ENCODE data around the gene TMEM86B. TPM values are rescaled to one million over a fixed set of nuclear protein-coding genes. Genes with fewer than 3 reads are reported as not detected.

Gene TMEM86B
- total and polyA plus RNA-seq, 2 experiments from 2014 or later = 1.1 to 3.2 TPM

DNA sequence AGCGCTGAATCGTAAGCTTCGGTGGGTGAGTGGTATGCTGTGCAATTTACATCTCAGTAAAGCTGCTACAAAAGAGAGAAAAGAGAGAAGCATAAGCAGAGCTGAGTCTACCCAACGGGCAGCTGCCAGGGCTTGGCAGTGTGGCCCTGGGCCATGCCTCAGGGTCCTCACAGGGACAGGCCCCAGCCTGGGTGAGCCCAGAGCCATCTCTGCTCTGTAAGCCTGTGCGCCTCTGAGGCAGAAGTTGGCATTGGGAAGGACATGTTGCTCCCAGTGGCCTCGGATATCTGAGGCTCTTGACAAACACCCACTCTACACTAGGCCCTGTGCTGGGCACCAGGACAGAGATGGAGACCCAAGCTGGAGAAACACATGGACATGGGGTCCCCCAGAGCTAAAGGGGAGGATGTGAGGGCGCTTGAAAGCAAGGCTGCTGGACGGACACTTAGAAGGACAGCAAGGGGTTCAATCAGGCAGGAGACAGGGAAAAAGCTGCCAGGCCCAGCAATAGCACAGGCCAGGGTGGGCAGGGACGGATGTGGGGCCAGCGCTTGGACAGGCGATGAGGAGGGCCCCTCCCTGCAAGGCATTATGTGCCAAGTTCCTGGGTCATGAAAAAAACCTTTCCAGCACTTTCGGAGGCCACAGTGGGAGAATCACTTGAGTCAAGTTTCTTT lies 15.6 kb upstream of the TMEM86B start:
- peaks cover 18% of the 10 kb centered on the region for H3K79me2 ChIP-seq (replicated peaks; ENCODE audit: insufficient read depth)
- H4K20me1 ChIP-seq (replicated peaks; ENCODE audit: insufficient read depth) = no peaks in the 10 kb centered on the region; the same call in none of the 2 replicates
- H3K27me3 ChIP-seq (ENCODE audit: insufficient read depth) = no peaks in the 10 kb centered on the region

More for the DNA sequence above, 15.6 kb upstream of the TMEM86B start:
- H3K4me3 Mint-ChIP-seq = no peak overlapping the region
- Histone ChIP-seq H3K4me1 (ENCODE audit: insufficient read depth) (no peaks in the 10 kb centered on the region), H3K4me2 (no peak overlapping the region), H3F3A (replicated peaks; ENCODE audit: low read depth) (no peaks in the 10 kb centered on the region), H3K27ac (ENCODE audit: low read depth) (no peak overlapping the region), H3K36me3 (ENCODE audit: insufficient read depth) (no peaks in the 10 kb centered on the region; the same call in 1 of the 2 replicates), H2AFZ (no peak overlapping the region), H3K4me3 (no peak overlapping the region), H3K9me2 (ENCODE audit: insufficient read depth) (no peaks in the 10 kb centered on the region)
- H3K27ac Mint-ChIP-seq = no peak overlapping the region
- ATAC-seq (no peak), DNase-seq (ENCODE audit: low spot score) (no peak)
- TF ChIP-seq EZH2phosphoT487 (IDR thresholded peaks at IDR 0.05; ENCODE audit: unreplicated experiment) = no peak
- TF ChIP-seq, protein P1, sequence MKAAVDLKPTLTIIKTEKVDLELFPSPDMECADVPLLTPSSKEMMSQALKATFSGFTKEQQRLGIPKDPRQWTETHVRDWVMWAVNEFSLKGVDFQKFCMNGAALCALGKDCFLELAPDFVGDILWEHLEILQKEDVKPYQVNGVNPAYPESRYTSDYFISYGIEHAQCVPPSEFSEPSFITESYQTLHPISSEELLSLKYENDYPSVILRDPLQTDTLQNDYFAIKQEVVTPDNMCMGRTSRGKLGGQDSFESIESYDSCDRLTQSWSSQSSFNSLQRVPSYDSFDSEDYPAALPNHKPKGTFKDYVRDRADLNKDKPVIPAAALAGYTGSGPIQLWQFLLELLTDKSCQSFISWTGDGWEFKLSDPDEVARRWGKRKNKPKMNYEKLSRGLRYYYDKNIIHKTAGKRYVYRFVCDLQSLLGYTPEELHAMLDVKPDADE (IDR thresholded peaks at IDR 0.05) = no peak
- TF ChIP-seq CREB1 (CRISPR knock-in tag; IDR thresholded peaks at IDR 0.05; ENCODE audit: low read depth) = no peak
- no peak for TF ChIP-seq NANOG (IDR thresholded peaks at IDR 0.05; ENCODE audit: borderline replicate concordance)
- no peak for TF ChIP-seq JUNB (IDR thresholded peaks at IDR 0.05; ENCODE audit: unreplicated experiment)
- TF ChIP-seq POLR2AphosphoS5 (IDR thresholded peaks at IDR 0.05; ENCODE audit: low read depth) = no peak
- no peak for TF ChIP-seq STAT1 (IDR thresholded peaks at IDR 0.05; ENCODE audit: unreplicated experiment)
- TF ChIP-seq CTCF (conservative IDR thresholded peaks at IDR 0.05; ENCODE audit: low read depth in 2 of 2) = no peak
- no peak for TF ChIP-seq ZNF331 (CRISPR knock-in tag; IDR thresholded peaks at IDR 0.05; ENCODE audit: low read depth)
- TF ChIP-seq, protein P2, sequence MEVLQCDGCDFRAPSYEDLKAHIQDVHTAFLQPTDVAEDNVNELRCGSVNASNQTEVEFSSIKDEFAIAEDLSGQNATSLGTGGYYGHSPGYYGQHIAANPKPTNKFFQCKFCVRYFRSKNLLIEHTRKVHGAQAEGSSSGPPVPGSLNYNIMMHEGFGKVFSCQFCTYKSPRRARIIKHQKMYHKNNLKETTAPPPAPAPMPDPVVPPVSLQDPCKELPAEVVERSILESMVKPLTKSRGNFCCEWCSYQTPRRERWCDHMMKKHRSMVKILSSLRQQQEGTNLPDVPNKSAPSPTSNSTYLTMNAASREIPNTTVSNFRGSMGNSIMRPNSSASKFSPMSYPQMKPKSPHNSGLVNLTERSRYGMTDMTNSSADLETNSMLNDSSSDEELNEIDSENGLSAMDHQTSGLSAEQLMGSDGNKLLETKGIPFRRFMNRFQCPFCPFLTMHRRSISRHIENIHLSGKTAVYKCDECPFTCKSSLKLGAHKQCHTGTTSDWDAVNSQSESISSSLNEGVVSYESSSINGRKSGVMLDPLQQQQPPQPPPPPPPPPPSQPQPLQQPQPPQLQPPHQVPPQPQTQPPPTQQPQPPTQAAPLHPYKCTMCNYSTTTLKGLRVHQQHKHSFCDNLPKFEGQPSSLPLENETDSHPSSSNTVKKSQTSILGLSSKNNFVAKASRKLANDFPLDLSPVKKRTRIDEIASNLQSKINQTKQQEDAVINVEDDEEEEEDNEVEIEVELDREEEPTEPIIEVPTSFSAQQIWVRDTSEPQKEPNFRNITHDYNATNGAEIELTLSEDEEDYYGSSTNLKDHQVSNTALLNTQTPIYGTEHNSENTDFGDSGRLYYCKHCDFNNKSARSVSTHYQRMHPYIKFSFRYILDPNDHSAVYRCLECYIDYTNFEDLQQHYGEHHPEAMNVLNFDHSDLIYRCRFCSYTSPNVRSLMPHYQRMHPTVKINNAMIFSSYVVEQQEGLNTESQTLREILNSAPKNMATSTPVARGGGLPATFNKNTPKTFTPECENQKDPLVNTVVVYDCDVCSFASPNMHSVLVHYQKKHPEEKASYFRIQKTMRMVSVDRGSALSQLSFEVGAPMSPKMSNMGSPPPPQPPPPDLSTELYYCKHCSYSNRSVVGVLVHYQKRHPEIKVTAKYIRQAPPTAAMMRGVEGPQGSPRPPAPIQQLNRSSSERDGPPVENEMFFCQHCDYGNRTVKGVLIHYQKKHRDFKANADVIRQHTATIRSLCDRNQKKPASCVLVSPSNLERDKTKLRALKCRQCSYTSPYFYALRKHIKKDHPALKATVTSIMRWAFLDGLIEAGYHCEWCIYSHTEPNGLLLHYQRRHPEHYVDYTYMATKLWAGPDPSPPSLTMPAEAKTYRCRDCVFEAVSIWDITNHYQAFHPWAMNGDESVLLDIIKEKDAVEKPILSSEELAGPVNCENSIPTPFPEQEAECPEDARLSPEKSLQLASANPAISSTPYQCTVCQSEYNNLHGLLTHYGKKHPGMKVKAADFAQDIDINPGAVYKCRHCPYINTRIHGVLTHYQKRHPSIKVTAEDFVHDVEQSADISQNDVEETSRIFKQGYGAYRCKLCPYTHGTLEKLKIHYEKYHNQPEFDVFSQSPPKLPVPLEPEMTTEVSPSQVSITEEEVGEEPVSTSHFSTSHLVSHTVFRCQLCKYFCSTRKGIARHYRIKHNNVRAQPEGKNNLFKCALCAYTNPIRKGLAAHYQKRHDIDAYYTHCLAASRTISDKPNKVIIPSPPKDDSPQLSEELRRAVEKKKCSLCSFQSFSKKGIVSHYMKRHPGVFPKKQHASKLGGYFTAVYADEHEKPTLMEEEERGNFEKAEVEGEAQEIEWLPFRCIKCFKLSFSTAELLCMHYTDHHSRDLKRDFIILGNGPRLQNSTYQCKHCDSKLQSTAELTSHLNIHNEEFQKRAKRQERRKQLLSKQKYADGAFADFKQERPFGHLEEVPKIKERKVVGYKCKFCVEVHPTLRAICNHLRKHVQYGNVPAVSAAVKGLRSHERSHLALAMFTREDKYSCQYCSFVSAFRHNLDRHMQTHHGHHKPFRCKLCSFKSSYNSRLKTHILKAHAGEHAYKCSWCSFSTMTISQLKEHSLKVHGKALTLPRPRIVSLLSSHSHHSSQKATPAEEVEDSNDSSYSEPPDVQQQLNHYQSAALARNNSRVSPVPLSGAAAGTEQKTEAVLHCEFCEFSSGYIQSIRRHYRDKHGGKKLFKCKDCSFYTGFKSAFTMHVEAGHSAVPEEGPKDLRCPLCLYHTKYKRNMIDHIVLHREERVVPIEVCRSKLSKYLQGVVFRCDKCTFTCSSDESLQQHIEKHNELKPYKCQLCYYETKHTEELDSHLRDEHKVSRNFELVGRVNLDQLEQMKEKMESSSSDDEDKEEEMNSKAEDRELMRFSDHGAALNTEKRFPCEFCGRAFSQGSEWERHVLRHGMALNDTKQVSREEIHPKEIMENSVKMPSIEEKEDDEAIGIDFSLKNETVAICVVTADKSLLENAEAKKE (CRISPR knock-in tag; IDR thresholded peaks at IDR 0.05) = no peak
- TF ChIP-seq, protein P3, sequence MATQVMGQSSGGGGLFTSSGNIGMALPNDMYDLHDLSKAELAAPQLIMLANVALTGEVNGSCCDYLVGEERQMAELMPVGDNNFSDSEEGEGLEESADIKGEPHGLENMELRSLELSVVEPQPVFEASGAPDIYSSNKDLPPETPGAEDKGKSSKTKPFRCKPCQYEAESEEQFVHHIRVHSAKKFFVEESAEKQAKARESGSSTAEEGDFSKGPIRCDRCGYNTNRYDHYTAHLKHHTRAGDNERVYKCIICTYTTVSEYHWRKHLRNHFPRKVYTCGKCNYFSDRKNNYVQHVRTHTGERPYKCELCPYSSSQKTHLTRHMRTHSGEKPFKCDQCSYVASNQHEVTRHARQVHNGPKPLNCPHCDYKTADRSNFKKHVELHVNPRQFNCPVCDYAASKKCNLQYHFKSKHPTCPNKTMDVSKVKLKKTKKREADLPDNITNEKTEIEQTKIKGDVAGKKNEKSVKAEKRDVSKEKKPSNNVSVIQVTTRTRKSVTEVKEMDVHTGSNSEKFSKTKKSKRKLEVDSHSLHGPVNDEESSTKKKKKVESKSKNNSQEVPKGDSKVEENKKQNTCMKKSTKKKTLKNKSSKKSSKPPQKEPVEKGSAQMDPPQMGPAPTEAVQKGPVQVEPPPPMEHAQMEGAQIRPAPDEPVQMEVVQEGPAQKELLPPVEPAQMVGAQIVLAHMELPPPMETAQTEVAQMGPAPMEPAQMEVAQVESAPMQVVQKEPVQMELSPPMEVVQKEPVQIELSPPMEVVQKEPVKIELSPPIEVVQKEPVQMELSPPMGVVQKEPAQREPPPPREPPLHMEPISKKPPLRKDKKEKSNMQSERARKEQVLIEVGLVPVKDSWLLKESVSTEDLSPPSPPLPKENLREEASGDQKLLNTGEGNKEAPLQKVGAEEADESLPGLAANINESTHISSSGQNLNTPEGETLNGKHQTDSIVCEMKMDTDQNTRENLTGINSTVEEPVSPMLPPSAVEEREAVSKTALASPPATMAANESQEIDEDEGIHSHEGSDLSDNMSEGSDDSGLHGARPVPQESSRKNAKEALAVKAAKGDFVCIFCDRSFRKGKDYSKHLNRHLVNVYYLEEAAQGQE (IDR thresholded peaks at IDR 0.05; ENCODE audit: unreplicated experiment) = no peak
- no peak for TF ChIP-seq EZH2 (IDR thresholded peaks at IDR 0.05; ENCODE audit: low read depth, unreplicated experiment)
- no peak for TF ChIP-seq ZNF114 (CRISPR knock-in tag; IDR thresholded peaks at IDR 0.05)
- peaks cover 34% of the 10 kb centered on the region for H3K36me3 Mint-ChIP-seq (ENCODE audit: low read depth)
- peaks cover 2% of the 10 kb centered on the region; the same call in 1 of the 3 replicates for H3K4me1 Mint-ChIP-seq
- H3K27me3 Mint-ChIP-seq (ENCODE audit: insufficient read depth, low read depth, poor library complexity) = peaks cover 6% of the 10 kb centered on the region
- H3K9me3 Mint-ChIP-seq = no peaks in the 10 kb centered on the region

Data from GM23338 (cell line).